ENCODE data around the gene ST6GAL1. TPM values are rescaled to one million over a fixed set of nuclear protein-coding genes. Genes with fewer than 3 reads are reported as not detected.

ST6GAL1 gene
- total RNA-seq, 1 experiment from 2014 or later: 15.6 TPM

DNA sequence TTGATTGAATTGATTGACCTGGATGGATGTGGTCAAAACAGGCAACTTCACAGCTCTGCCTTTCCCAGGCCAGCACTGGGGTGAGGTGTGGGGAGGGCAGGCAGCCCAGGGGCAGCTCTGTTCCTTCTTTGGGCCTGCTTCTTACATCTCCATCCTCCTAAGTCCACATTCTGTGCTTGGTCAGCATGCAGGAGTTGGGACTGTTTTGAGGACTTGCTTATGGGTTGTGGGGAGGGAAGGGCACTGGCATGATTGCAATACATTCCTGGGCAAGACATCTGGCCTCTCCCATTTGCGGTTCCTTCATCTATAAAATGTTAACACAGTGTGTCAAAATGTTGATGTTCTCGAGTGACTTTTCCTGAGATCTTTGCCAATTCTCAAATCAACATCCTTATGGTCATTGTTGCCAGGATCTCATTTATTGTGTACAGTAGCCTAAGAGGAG lies 84.1 kb downstream of the ST6GAL1 start:
- ATAC-seq: no peak

More for the DNA sequence above, 84.1 kb downstream of the ST6GAL1 start:
- no peak overlapping the region for H3K27ac ChIP-seq (ENCODE audit: low read depth, low read length)
- no peak overlapping the region for H3K4me2 ChIP-seq (ENCODE audit: low read length)
- intact Hi-C loops (cut with micrococcal nuclease): no loop called here
- H3K79me2 ChIP-seq (ENCODE audit: insufficient read depth, low read length): no peaks in the 10 kb centered on the region
- no peak for DNase-seq (ENCODE audit: low read depth, low spot score)
- no peak overlapping the region for H2AFZ ChIP-seq (ENCODE audit: low read depth, low read length, poor library complexity, severe bottlenecking)
- CTCF ChIA-PET: no interaction called here
- H3K9ac ChIP-seq (ENCODE audit: low read length): no peak overlapping the region
- no peaks in the 10 kb centered on the region for H3K9me3 ChIP-seq (ENCODE audit: control insufficient read depth in 1 of 2, insufficient read depth in 1 of 2, low read depth in 1 of 2, low read length in 2 of 2)
- H3K4me3 ChIP-seq (replicated peaks in 1 of 2; ENCODE audit: low read depth in 1 of 2, low read length in 2 of 2): no peak overlapping the region
- H3K4me1 ChIP-seq (ENCODE audit: control insufficient read depth in 1 of 2, insufficient read depth in 2 of 2, low read length in 2 of 2): no peaks in the 10 kb centered on the region
- no peaks in the 10 kb centered on the region for H4K20me1 ChIP-seq (ENCODE audit: insufficient read depth)
- no peaks in the 10 kb centered on the region for H3K9me2 ChIP-seq (ENCODE audit: insufficient read depth)
- no peaks in the 10 kb centered on the region for H3K36me3 ChIP-seq (ENCODE audit: control insufficient read depth in 1 of 2, insufficient read depth in 2 of 2, low read length in 2 of 2)
- no peaks in the 10 kb centered on the region for H3K27me3 ChIP-seq (ENCODE audit: insufficient read depth, low read length)
- POLR2A ChIA-PET: no interaction called here
- no TSS peak for BruUV-seq (replicated peaks)
- RAD21 ChIA-PET (ENCODE audit: low non-redundant PET in 1 of 2, low total read pairs in 2 of 2, uncharacterized antibody in 2 of 2, unreplicated experiment in 2 of 2): no interaction called here
- TF ChIP-seq, protein P1, sequence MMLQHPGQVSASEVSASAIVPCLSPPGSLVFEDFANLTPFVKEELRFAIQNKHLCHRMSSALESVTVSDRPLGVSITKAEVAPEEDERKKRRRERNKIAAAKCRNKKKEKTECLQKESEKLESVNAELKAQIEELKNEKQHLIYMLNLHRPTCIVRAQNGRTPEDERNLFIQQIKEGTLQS (IDR thresholded peaks at IDR 0.05): no peak
- no peak for TF ChIP-seq CEBPB (IDR thresholded peaks at IDR 0.05; ENCODE audit: low read depth)
- TF ChIP-seq EZH2phosphoT487 (IDR thresholded peaks at IDR 0.05; ENCODE audit: borderline replicate concordance): no peak
- TF ChIP-seq FOSL1 (IDR thresholded peaks at IDR 0.05; ENCODE audit: low read depth): no peak
- TF ChIP-seq ELF1 (IDR thresholded peaks at IDR 0.05; ENCODE audit: borderline replicate concordance, low read depth): no peak
- TF ChIP-seq EGR1 (IDR thresholded peaks at IDR 0.05; ENCODE audit: low read depth): no peak
- TF ChIP-seq, protein P2, sequence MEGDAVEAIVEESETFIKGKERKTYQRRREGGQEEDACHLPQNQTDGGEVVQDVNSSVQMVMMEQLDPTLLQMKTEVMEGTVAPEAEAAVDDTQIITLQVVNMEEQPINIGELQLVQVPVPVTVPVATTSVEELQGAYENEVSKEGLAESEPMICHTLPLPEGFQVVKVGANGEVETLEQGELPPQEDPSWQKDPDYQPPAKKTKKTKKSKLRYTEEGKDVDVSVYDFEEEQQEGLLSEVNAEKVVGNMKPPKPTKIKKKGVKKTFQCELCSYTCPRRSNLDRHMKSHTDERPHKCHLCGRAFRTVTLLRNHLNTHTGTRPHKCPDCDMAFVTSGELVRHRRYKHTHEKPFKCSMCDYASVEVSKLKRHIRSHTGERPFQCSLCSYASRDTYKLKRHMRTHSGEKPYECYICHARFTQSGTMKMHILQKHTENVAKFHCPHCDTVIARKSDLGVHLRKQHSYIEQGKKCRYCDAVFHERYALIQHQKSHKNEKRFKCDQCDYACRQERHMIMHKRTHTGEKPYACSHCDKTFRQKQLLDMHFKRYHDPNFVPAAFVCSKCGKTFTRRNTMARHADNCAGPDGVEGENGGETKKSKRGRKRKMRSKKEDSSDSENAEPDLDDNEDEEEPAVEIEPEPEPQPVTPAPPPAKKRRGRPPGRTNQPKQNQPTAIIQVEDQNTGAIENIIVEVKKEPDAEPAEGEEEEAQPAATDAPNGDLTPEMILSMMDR (IDR thresholded peaks at IDR 0.05 in 2 of 3, conservative IDR thresholded peaks at IDR 0.05 in 1 of 3; ENCODE audit: borderline replicate concordance in 1 of 3, insufficient read depth in 1 of 3, low read depth in 2 of 3, low read length in 2 of 3): no peak
- TF ChIP-seq TCF7L2 (IDR thresholded peaks at IDR 0.05; ENCODE audit: borderline replicate concordance, extremely low read depth, insufficient read depth, insufficient read length): no peak
- TF ChIP-seq POLR2A (IDR thresholded peaks at IDR 0.05; ENCODE audit: borderline replicate concordance, extremely low read depth, insufficient read depth, insufficient read length): no peak
- no peak for TF ChIP-seq CBX3 (IDR thresholded peaks at IDR 0.05; ENCODE audit: low read depth)
- no peak for TF ChIP-seq ZNF274 (IDR thresholded peaks at IDR 0.05; ENCODE audit: low read depth, low read length)

Data from HCT116 (cell line).